CD8-positive, alpha-beta memory T cell (primary cell): Measurements from ENCODE around the gene GIMAP6. TPM values are rescaled to one million over a fixed set of nuclear protein-coding genes. Genes with fewer than 3 reads are reported as not detected.
"Not testable (repeated sequence)": the region's sequence is repeated elsewhere in the genome, so short reads cannot be mapped to it uniquely, and the experiment has no call there.

ENCODE experiments used
- CTCF ChIA-PET: fragments of 350-600 bp; sonication (Branson Sonifier 250); formaldehyde crosslinking; loops from one replicate; lab custom pipeline; 2021; ENCODE audit warnings: antibody characterized with exemption; lab: Charles Lee
- POLR2A ChIA-PET: fragments of 350-600 bp; sonication (Branson Sonifier 250); formaldehyde crosslinking; loops from one replicate; lab custom pipeline; 2021; ENCODE audit warnings: antibody characterized with exemption; lab: Charles Lee
- DNase-seq, 5 donors: peaks; one replicate each; pipeline versions ENCODE4 v3.0.0 to v3.0.0-alpha.2; 2020 to 2022; ENCODE audit warnings: mixed read lengths in 1 of 5
- H3K27ac ChIP-seq: one replicate; pipeline ENCODE4 v1.7.0; 2013; ENCODE audit warnings: low read depth, mild to moderate bottlenecking, low read length, moderate library complexity
- H3K27me3 ChIP-seq: 2 replicates; pipeline ENCODE4 v1.7.0; 2013; ENCODE audit warnings: low read length, mild to moderate bottlenecking; ENCODE audit not compliant: insufficient read depth, poor library complexity, severe bottlenecking
- H3K36me3 ChIP-seq: 2 replicates; pipeline ENCODE4 v1.7.0; 2013; ENCODE audit warnings: mild to moderate bottlenecking, low read length, moderate library complexity; ENCODE audit not compliant: insufficient read depth
- H3K4me1 ChIP-seq: 2 replicates; pipeline ENCODE4 v1.7.0; 2013; ENCODE audit warnings: mild to moderate bottlenecking, low read length, moderate library complexity; ENCODE audit not compliant: insufficient read depth
- H3K4me3 ChIP-seq: 2 replicates; pipeline ENCODE4 v1.7.0; 2013; ENCODE audit warnings: mild to moderate bottlenecking, low read length
- H3K9me3 ChIP-seq: 2 replicates; pipeline ENCODE4 v1.7.0; 2013; ENCODE audit warnings: mild to moderate bottlenecking, low read length
- H3K27ac Mint-ChIP-seq, 8 donors: one replicate each; pipeline ENCODE4 v1.8.0; 2020 to 2021; ENCODE audit warnings: mixed read lengths in 8 of 8, mild to moderate bottlenecking in 6 of 8, inconsistent platforms in 3 of 8, moderate library complexity in 3 of 8
- H3K27me3 Mint-ChIP-seq, 2 donors: one replicate each; pipeline ENCODE4 v1.8.0; 2020 to 2021; ENCODE audit warnings: mixed read lengths in 2 of 2, mild to moderate bottlenecking in 1 of 2, moderate library complexity in 1 of 2
- H3K36me3 Mint-ChIP-seq, 3 donors: one replicate each; pipeline ENCODE4 v1.8.0; 2020 to 2021; ENCODE audit warnings: mixed read lengths in 3 of 3, inconsistent platforms in 1 of 3, mild to moderate bottlenecking in 1 of 3
- H3K4me1 Mint-ChIP-seq, 3 donors: one replicate each; pipeline ENCODE4 v1.8.0; 2020 to 2021; ENCODE audit warnings: mixed read lengths in 3 of 3, inconsistent platforms in 1 of 3, mild to moderate bottlenecking in 1 of 3
- H3K4me3 Mint-ChIP-seq, 7 donors: one replicate each; pipeline ENCODE4 v1.8.0; 2020 to 2021; ENCODE audit warnings: mixed read lengths in 7 of 7, mild to moderate bottlenecking in 6 of 7, moderate library complexity in 4 of 7, inconsistent platforms in 2 of 7
- H3K9me3 Mint-ChIP-seq, 5 donors: one replicate each; pipeline ENCODE4 v1.8.0; 2020 to 2022; ENCODE audit warnings: mixed read lengths in 5 of 5, mild to moderate bottlenecking in 3 of 5, moderate library complexity in 2 of 5, inconsistent platforms in 1 of 5
- polyA plus RNA-seq: library from polyadenylated mRNA; unstranded; fragments of 300-500 nt; fragmentation: Illumina TruSeq; gene quantifications from one replicate; pipeline ENCODE4 v1.2.3, GENCODE V29; 2021
- total RNA-seq, 2 experiments: library from RNA; stranded (reverse); gene quantifications; one replicate each; pipeline ENCODE4 v1.2.3, GENCODE V29; 2021

GIMAP6 gene
- total and polyA plus RNA-seq, 3 experiments from 2014 or later, result 44.9 to 199 (median 45.8) TPM

DNA sequence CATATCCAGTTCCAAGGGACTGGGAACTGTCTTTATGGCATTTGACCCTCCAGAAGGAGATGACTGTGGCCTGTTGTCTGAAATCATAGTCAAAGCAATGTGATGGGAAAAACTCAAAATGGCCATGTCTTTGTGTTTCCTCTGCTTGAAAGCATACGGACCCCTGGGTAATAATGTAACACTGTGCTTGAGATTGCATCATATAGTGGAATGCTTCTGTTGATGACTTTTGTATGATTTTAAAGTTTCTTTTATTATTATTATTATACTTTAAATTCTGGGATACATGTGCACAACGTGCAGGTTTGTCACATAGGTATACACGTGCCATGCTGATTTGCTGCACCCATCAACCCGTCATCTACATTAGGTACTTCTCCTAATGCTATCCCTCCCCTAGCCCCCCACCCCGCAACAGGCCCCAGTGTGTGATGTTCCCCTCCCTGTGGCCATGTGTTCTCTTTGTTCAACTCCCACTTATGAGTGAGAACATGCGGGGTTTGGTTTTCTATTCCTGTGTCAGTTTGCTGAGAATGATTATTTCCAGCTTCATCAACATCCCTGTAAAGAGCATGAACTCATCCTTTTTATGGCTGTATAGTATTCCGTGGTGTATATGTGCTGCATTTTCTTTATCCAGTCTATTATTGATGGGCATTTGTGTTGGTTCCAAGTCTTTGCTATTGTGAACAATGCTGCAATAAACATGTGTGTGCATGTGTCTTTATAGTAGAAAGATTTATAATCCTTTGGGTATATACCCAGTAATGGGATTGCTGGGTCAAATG lies 39.8 kb upstream of the GIMAP6 start:
- Mint-ChIP-seq H3K36me3 (peaks cover 3 to 37% (median 22%) of the 10 kb centered on the region in 3 donors), H3K9me3 (peaks cover 9 to 46% (median 31%) of the 10 kb centered on the region in 5 donors), H3K4me3 (peak overlapping the region in 3 of 7 donors; percentile 8 to 32 (median 23)), H3K27ac (peak overlapping the region in 3 of 8 donors; percentile 57 to 84 (median 68)), H3K4me1 (peaks cover 73 to 91% (median 90%) of the 10 kb centered on the region in 3 donors)
- CTCF ChIA-PET, result interaction anchor here (1.2 to 1.6 kb wide), 2 partner anchors 46 to 85 kb away, joined by 3 to 4 read pairs; no protein-coding TSS in a partner anchor
- H3K36me3 ChIP-seq, H3K9me3 ChIP-seq, POLR2A ChIA-PET, H3K27me3 ChIP-seq, DNase-seq, H3K27ac ChIP-seq, H3K4me3 ChIP-seq, H3K27me3 Mint-ChIP-seq: not testable (repeated sequence)
- H3K4me1 ChIP-seq, result peaks cover 78% of the 10 kb centered on the region

DNA sequence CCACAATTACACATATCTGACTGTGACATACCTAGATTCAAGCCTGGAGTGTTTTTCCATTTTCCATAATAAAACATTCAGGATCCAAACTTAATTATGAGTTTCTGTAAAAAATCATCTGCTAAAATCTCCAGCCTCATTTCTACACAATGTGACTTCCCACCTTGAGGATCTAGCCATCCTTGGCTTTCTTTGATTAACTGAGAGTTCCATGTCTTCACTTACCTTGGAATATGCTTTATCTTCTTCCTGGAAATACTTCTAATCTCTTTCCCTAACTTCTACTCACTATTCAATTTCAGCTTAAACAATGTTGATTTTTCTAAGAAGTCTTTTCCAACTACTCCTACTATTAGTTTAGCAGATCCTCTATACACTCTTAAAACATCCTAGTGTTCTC lies 36.8 kb upstream of the GIMAP6 start:
- H3K9me3 Mint-ChIP-seq, result peaks cover 9 to 38% (median 28%) of the 10 kb centered on the region in 5 donors
- Histone ChIP-seq H3K36me3 (no peaks in the 10 kb centered on the region), H3K27me3 (no peaks in the 10 kb centered on the region), H3K27ac (no peak overlapping the region), H3K9me3 (no peaks in the 10 kb centered on the region), H3K4me3 (peak overlapping the region; percentile 26), H3K4me1 (peaks cover 86% of the 10 kb centered on the region)
- POLR2A ChIA-PET, result interaction anchor here (1.0 to 2.7 kb wide), 10 partner anchors 17 to 220 kb away, joined by 3 to 11 read pairs (median 4); partner anchors contain the start of genes GIMAP1, GIMAP6, GIMAP7 and GIMAP8
- DNase-seq, result no peak
- H3K27ac Mint-ChIP-seq, result peak overlapping the region; percentile 90 to 100 (median 98)
- no peaks in the 10 kb centered on the region for H3K27me3 Mint-ChIP-seq
- H3K36me3 Mint-ChIP-seq, result peaks cover 3 to 37% (median 21%) of the 10 kb centered on the region in 3 donors
- peak overlapping the region; percentile 25 to 90 (median 78) for H3K4me3 Mint-ChIP-seq
- CTCF ChIA-PET, result interaction anchor here (0.9 to 3.6 kb wide), 9 partner anchors 10 to 220 kb away, joined by 3 to 14 read pairs (median 5); partner anchors contain the start of genes GIMAP2 and GIMAP4
- H3K4me1 Mint-ChIP-seq, result peaks cover 84 to 97% (median 96%) of the 10 kb centered on the region in 3 donors

DNA sequence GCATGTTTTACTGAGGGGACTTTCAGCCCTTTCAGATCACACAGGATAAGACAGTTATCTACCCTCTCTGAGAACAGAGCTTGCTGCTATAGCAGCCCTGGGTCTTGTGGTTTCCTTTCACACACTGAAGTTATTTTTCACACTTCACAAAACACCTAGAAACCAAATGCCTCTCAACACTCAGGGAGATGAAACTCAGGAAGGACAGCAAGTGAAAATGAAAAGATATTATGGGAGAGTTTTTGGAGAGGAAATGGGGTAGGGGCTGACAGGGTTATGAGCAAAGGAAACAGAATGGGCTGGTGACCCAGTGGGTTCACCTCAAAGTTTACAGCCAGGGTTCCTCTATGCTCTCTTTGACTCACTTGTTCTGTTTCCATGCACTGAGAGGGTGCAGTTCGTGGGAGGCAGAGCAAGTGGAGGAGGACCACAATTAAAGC lies 36.3 kb upstream of the GIMAP6 start:
- Mint-ChIP-seq H3K4me1 (peaks cover 87 to 99% (median 96%) of the 10 kb centered on the region in 3 donors), H3K36me3 (peaks cover 3 to 37% (median 21%) of the 10 kb centered on the region in 3 donors), H3K9me3 (peaks cover 9 to 34% (median 26%) of the 10 kb centered on the region in 5 donors), H3K4me3 (peak overlapping the region; percentile 32 to 90 (median 78)), H3K27ac (peak overlapping the region; percentile 90 to 100 (median 98)), H3K27me3 (no peaks in the 10 kb centered on the region)
- POLR2A ChIA-PET, result interaction anchor here (0.8 to 2.7 kb wide), 13 partner anchors 18 to 220 kb away, joined by 3 to 11 read pairs (median 4); partner anchors contain the start of genes GIMAP1, GIMAP6, GIMAP7 and GIMAP8
- Histone ChIP-seq H3K27ac (peak overlapping the region; percentile 0), H3K9me3 (no peaks in the 10 kb centered on the region), H3K4me1 (peaks cover 88% of the 10 kb centered on the region), H3K4me3 (peak overlapping the region; percentile 26), H3K36me3 (no peaks in the 10 kb centered on the region), H3K27me3 (no peaks in the 10 kb centered on the region)
- peak; percentile 34 to 89 (median 78) for DNase-seq
- CTCF ChIA-PET, result interaction anchor here (0.7 to 3.6 kb wide), 10 partner anchors 10 to 220 kb away, joined by 3 to 14 read pairs (median 4); partner anchors contain the start of genes GIMAP2 and GIMAP4

DNA sequence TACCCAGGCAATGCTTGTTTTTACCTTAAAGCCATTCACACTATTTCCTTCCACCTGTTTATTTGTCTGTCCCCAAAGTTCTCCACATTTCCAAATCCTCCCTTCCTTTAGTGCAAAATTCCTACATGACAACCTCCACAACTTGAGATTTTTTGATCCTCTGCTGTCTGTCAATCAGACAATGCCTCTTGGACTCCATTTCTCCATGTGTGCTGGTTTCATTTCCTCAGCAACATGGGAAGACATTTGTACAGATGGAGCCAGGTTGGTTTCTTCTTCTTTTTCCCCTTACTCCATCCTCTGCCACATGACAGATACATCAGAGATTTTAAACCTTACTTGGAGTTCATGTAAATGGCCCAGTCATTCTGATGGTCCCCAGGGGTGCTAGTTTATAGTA lies 34.2 kb upstream of the GIMAP6 start:
- no peaks in the 10 kb centered on the region for H3K9me3 ChIP-seq
- H3K27me3 Mint-ChIP-seq, result no peaks in the 10 kb centered on the region
- peaks cover 0 to 21% (median 14%) of the 10 kb centered on the region in 3 donors for H3K36me3 Mint-ChIP-seq
- DNase-seq, result no peak
- peak overlapping the region; percentile 68 for H3K27ac ChIP-seq
- H3K27me3 ChIP-seq, result no peaks in the 10 kb centered on the region
- H3K4me1 Mint-ChIP-seq, result peaks cover 90 to 100% (median 100%) of the 10 kb centered on the region in 3 donors
- POLR2A ChIA-PET, result interaction anchor here (1.1 to 2.7 kb wide), 7 partner anchors 9 to 185 kb away, joined by 3 to 11 read pairs (median 3); partner anchors contain the start of gene GIMAP1
- peak overlapping the region; percentile 90 to 100 (median 98) for H3K27ac Mint-ChIP-seq
- CTCF ChIA-PET, result interaction anchor here (1.3 to 3.6 kb wide), 8 partner anchors 16 to 217 kb away, joined by 3 to 14 read pairs (median 4); partner anchors contain the start of genes GIMAP2 and GIMAP6
- no peaks in the 10 kb centered on the region for H3K36me3 ChIP-seq
- H3K4me3 ChIP-seq, result peak overlapping the region; percentile 4
- H3K4me1 ChIP-seq, result peaks cover 98% of the 10 kb centered on the region
- peaks cover 3 to 17% (median 12%) of the 10 kb centered on the region in 5 donors for H3K9me3 Mint-ChIP-seq
- peak overlapping the region; percentile 48 to 87 (median 80) for H3K4me3 Mint-ChIP-seq

DNA sequence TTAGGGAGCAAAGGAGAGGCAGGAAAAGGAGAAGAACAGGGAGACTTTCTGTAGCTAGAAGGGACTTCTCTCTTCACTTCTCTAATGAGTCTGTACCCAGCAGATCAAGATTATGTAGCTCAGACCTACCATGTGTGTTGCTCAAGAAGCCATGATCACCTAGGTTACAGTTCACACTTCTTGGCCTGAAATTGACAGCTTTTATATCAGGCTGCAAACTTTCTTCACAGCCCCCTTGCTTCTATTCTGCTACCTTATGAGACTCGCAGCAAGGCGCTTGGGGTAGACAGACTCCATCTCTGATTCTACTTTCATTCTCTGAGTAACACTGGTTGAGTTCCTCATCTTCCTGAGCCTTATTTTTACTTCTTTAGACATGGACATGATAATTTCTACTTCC lies 33.7 kb upstream of the GIMAP6 start:
- Mint-ChIP-seq H3K4me1 (peaks cover 90 to 100% (median 100%) of the 10 kb centered on the region in 3 donors), H3K9me3 (peaks cover 0 to 12% (median 8%) of the 10 kb centered on the region in 5 donors), H3K27me3 (no peaks in the 10 kb centered on the region), H3K36me3 (peaks cover under 1 to 17% (median 13%) of the 10 kb centered on the region in 3 donors), H3K27ac (peak overlapping the region; percentile 90 to 100 (median 98)), H3K4me3 (peak overlapping the region; percentile 48 to 87 (median 80))
- Histone ChIP-seq H3K9me3 (no peaks in the 10 kb centered on the region), H3K36me3 (no peaks in the 10 kb centered on the region), H3K4me3 (peak overlapping the region; percentile 52), H3K27ac (peak overlapping the region; percentile 68), H3K4me1 (peaks cover 98% of the 10 kb centered on the region), H3K27me3 (no peaks in the 10 kb centered on the region)
- ChIA-PET POLR2A (interaction anchor here (0.7 to 1.4 kb wide), 8 partner anchors 9 to 206 kb away, joined by 3 to 5 read pairs (median 3); partner anchors contain the start of genes GIMAP1 and GIMAP6), CTCF (interaction anchor here (1.3 to 3.6 kb wide), 7 partner anchors 16 to 214 kb away, joined by 3 to 14 read pairs (median 4); partner anchors contain the start of genes GIMAP2 and GIMAP6)
- peak in 3 of 5 donors; percentile 10 to 67 (median 62) for DNase-seq

DNA sequence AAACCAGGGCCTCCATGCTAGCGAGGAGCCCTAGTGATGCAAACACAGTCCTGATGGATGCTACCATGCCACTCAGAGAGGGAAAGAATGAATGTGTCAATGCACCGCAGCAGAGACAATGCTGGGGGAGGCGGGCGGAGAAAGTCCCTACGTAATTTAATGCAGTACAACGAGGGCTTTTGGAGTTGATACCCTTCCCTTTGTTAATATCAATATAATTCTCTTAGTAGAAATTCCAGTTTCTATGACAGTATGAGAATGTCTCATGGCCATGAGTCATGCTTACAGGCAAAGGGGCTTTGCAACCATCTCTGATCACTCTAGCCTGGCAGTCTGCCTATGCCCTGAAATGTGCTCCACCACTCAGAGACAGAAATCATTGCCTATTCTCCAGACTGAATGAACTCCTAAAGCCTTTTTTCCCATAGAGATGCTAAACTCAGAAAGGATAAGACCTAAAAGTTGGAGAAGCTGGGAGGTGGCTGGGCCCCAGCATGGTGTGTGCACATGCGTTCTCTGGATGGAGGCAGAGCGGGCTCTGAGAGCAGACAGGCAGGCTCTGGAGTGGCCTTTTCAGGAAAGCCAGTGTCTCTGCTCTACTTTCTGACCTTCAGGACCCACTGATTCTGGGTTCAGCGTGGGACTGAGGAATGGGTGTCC lies 33.0 kb upstream of the GIMAP6 start:
- H3K4me3 Mint-ChIP-seq, result peak overlapping the region; percentile 48 to 87 (median 80)
- H3K36me3 Mint-ChIP-seq, result peaks cover 1 to 19% (median 13%) of the 10 kb centered on the region in 3 donors
- peaks cover 89 to 100% (median 98%) of the 10 kb centered on the region in 3 donors for H3K4me1 Mint-ChIP-seq
- no peaks in the 10 kb centered on the region for H3K36me3 ChIP-seq
- peak overlapping the region; percentile 68 for H3K27ac ChIP-seq
- POLR2A ChIA-PET, result interaction anchor here (0.7 to 1.4 kb wide), 6 partner anchors 8 to 205 kb away, joined by 3 to 5 read pairs (median 3); partner anchors contain the start of gene GIMAP6
- CTCF ChIA-PET, result interaction anchor here (1.3 to 3.6 kb wide), 6 partner anchors 15 to 214 kb away, joined by 3 to 14 read pairs (median 4); partner anchors contain the start of gene GIMAP6
- peak in 1 of 5 donors; percentile 61 for DNase-seq
- H3K27ac Mint-ChIP-seq, result peak overlapping the region; percentile 90 to 100 (median 98)
- peak overlapping the region; percentile 52 for H3K4me3 ChIP-seq
- peaks cover 0 to 9% (median 8%) of the 10 kb centered on the region in 5 donors for H3K9me3 Mint-ChIP-seq
- no peaks in the 10 kb centered on the region for H3K27me3 ChIP-seq
- H3K27me3 Mint-ChIP-seq, result no peaks in the 10 kb centered on the region
- H3K9me3 ChIP-seq, result no peaks in the 10 kb centered on the region
- H3K4me1 ChIP-seq, result peaks cover 91% of the 10 kb centered on the region
